Panc1 (cell line): ENCODE data around the gene CTNND1. TPM values are rescaled to one million over a fixed set of nuclear protein-coding genes. Genes with fewer than 3 reads are reported as not detected.
A peak's percentile ranks its signal among the peaks of the same experiment; 100 is the strongest.

ENCODE experiments used
- ATAC-seq: fragments of 200-7000 bp; cut with Tn5 transposase; 2 replicates; pipeline ENCODE4 v1.9.1; 2020; ENCODE audit warnings: mild to moderate bottlenecking, moderate library complexity
- BruUV-seq: library from RNA; stranded (reverse); fragments of 400-500 nt; replicated peaks from 2 replicates; lab custom pipeline; 2021; lab: Mats Ljungman, UMichigan
- CTCF ChIA-PET: fragments of 300-600 bp; sonication (Branson Sonifier 250); formaldehyde crosslinking; loops from one replicate; lab custom pipeline; 2022; ENCODE audit warnings: antibody characterized with exemption; lab: Charles Lee
- POLR2A ChIA-PET: fragments of 300-600 bp; sonication (Branson Sonifier 250); formaldehyde crosslinking; loops from one replicate; lab custom pipeline; 2022; ENCODE audit warnings: antibody characterized with exemption; lab: Charles Lee
- DNase-seq: peaks from one replicate; pipeline ENCODE4 v3.0.0-alpha.2; 2010; ENCODE audit warnings: low read depth, low spot score
- H3K27ac ChIP-seq: 2 replicates; pipeline ENCODE4 v1.5.1; 2011; ENCODE audit warnings: mild to moderate bottlenecking, low read length, inconsistent platforms
- H3K27me3 ChIP-seq: fragments of 200-500 bp; sonication (Bioruptor generic); 2 replicates; pipeline ENCODE4 v1.6.0; 2014; ENCODE audit warnings: low read length, inconsistent platforms; ENCODE audit not compliant: control insufficient read depth, insufficient read depth
- H3K36me3 ChIP-seq: fragments of 200-500 bp; sonication (Bioruptor generic); 2 replicates; pipeline ENCODE4 v1.5.1; 2014; ENCODE audit warnings: inconsistent platforms, mild to moderate bottlenecking, low read length, moderate library complexity; ENCODE audit not compliant: control insufficient read depth, insufficient read depth
- H3K4me1 ChIP-seq: 2 replicates; pipeline ENCODE4 v1.5.1; 2011; ENCODE audit warnings: inconsistent platforms, mild to moderate bottlenecking, low read length, moderate library complexity; ENCODE audit not compliant: control insufficient read depth, insufficient read depth
- H3K4me3 ChIP-seq, 2 experiments: 2 replicates each; pipeline ENCODE4 v1.5.1; 2011 to 2012; ENCODE audit warnings: low read depth in 2 of 2, low read length in 2 of 2, mild to moderate bottlenecking in 2 of 2, inconsistent platforms in 1 of 2, moderate library complexity in 1 of 2
- H3K9me3 ChIP-seq: fragments of 200-500 bp; sonication (Bioruptor generic); 2 replicates; pipeline ENCODE4 v1.5.1; 2014; ENCODE audit warnings: low read depth, mild to moderate bottlenecking, inconsistent platforms, low read length, moderate library complexity; ENCODE audit not compliant: control insufficient read depth, insufficient read depth
- CTCF ChIP-seq: fragments of 450-650 bp; IDR thresholded peaks from 2 replicates; pipeline ENCODE4 v1.5.1; 2017; ENCODE audit warnings: mild to moderate bottlenecking
- POLR2AphosphoS5 ChIP-seq: IDR thresholded peaks from 2 replicates; pipeline ENCODE4 v1.6.1; 2012; ENCODE audit warnings: mild to moderate bottlenecking, low read depth, low read length, moderate library complexity
- REST ChIP-seq, 2 experiments: IDR thresholded peaks; 2 replicates each; pipeline ENCODE4 v1.6.1; 2011 to 2012; ENCODE audit warnings: low read depth in 2 of 2, control low read depth in 1 of 2, low read length in 1 of 2, mild to moderate bottlenecking in 1 of 2, moderate library complexity in 1 of 2; ENCODE audit not compliant: insufficient read depth in 1 of 2
- SIN3A ChIP-seq: IDR thresholded peaks from 2 replicates; pipeline ENCODE4 v1.6.1; 2012; ENCODE audit warnings: low read depth, mild to moderate bottlenecking, low read length, moderate library complexity, borderline replicate concordance; ENCODE audit not compliant: insufficient read depth
- TCF7L2 ChIP-seq: IDR thresholded peaks from 2 replicates; pipeline ENCODE4 v1.6.1; 2011; ENCODE audit warnings: mild to moderate bottlenecking, low read depth, low read length, inconsistent platforms
- in situ Hi-C: cut with HindIII; loops from 2 replicates; pipeline ENCODE4 v1.10.0; 2016; ENCODE audit warnings: low sequenced_read_pairs, low pct_unique_long_range_greater_than_20kb
- intact Hi-C: fragments of 100-400 bp; cut with micrococcal nuclease; formaldehyde crosslinking; loops from one replicate; pipeline ENCODE4 v1.10.0; 2022; ENCODE audit not compliant: unreplicated experiment
- total RNA-seq: library from RNA; stranded (reverse); gene quantifications from one replicate; pipeline ENCODE4 v1.2.1, GENCODE V29; 2021; ENCODE audit not compliant: unreplicated experiment

CTNND1 gene
- total RNA-seq, 1 experiment from 2014 or later, result 189 TPM

- ChIA-PET CTCF (no interaction called here), POLR2A (interaction anchor here (0.6 to 0.9 kb wide), 2 partner anchors 10 to 26 kb away, joined by 3 read pairs; partner anchors contain the start of gene CTNND1)
- H3K36me3 ChIP-seq, result no peaks in the 10 kb centered on the region; the same call in 1 of the 2 replicates
- H3K27ac ChIP-seq, result peak overlapping the region; percentile 57
- no TSS peak for BruUV-seq
- DNase-seq, result no peak
- in situ Hi-C loops, result no loop called here
- TF ChIP-seq REST (IDR thresholded peaks at IDR 0.05; ENCODE audit: insufficient read depth in 1 of 2, low read depth in 2 of 2, low read length in 1 of 2) (no peak), POLR2AphosphoS5 (no peak), CTCF (no peak), TCF7L2 (no peak), SIN3A (no peak)
- intact Hi-C loops, result no loop called here
- H3K9me3 ChIP-seq, result no peaks in the 10 kb centered on the region
- H3K27me3 ChIP-seq, result no peaks in the 10 kb centered on the region
- ATAC-seq, result no peak
- no peak overlapping the region for H3K4me3 ChIP-seq
- H3K4me1 ChIP-seq, result peaks cover 55% of the 10 kb centered on the region
These were observed 26.5 kb downstream of the CTNND1 start for GRCh38 chr11:57787920-57788702.

GRCh38 chr11:57788703-57789088 lies 27.1 kb downstream of the CTNND1 start:
- POLR2A ChIA-PET, result interaction anchor here (0.6 to 0.9 kb wide), 2 partner anchors 10 to 27 kb away, joined by 3 read pairs; partner anchors contain the start of gene CTNND1

More at GRCh38 chr11:57788703-57789088, 27.1 kb downstream of the CTNND1 start:
- CTCF ChIA-PET, result no interaction called here
- in situ Hi-C loops (no loop called here), intact Hi-C loops (no loop called here)
- no peak overlapping the region for H3K27ac ChIP-seq
- no peaks in the 10 kb centered on the region; the same call in 1 of the 2 replicates for H3K36me3 ChIP-seq
- no TSS peak for BruUV-seq
- H3K27me3 ChIP-seq, result no peaks in the 10 kb centered on the region
- ATAC-seq, result no peak
- H3K4me3 ChIP-seq, result no peak overlapping the region
- TF ChIP-seq CTCF (no peak), SIN3A (no peak), TCF7L2 (no peak), REST (IDR thresholded peaks at IDR 0.05; ENCODE audit: insufficient read depth in 1 of 2, low read depth in 2 of 2, low read length in 1 of 2) (no peak), POLR2AphosphoS5 (no peak)
- H3K4me1 ChIP-seq, result peaks cover 59% of the 10 kb centered on the region
- H3K9me3 ChIP-seq, result no peaks in the 10 kb centered on the region
- DNase-seq, result no peak
